Measurements from ENCODE around the gene RBBP8NL.

The RBBP8NL gene

GRCh38 chr20:62424249-62425107, 2.9 kb downstream of the RBBP8NL start:
- Histone ChIP-seq H3K27me3 (ENCODE audit: control insufficient read depth, insufficient read depth, low read length) (no peaks in the 10 kb centered on the region), H3K9me3 (ENCODE audit: control insufficient read depth, low read depth, low read length) (no peaks in the 10 kb centered on the region)

GRCh38 chr20:62423326-62423706, 4.0 kb downstream of the RBBP8NL start:
- Histone ChIP-seq H3K9ac (ENCODE audit: low read length) (no peak overlapping the region), H3K4me1 (ENCODE audit: control insufficient read depth, low read depth, low read length) (peaks cover 13% of the 10 kb centered on the region), H3K4me3 (ENCODE audit: low read length) (no peak overlapping the region), H3K36me3 (ENCODE audit: control insufficient read depth, low read depth, low read length) (no peaks in the 10 kb centered on the region), H3K27ac (ENCODE audit: low read length) (no peak overlapping the region), H3K9me3 (ENCODE audit: control insufficient read depth, low read depth, low read length) (no peaks in the 10 kb centered on the region), H3K27me3 (ENCODE audit: control insufficient read depth, insufficient read depth, low read length) (no peaks in the 10 kb centered on the region)

More at GRCh38 chr20:62424249-62425107, 2.9 kb downstream of the RBBP8NL start:
- Histone ChIP-seq H3K4me1 (ENCODE audit: control insufficient read depth, low read depth, low read length) (peaks cover 20% of the 10 kb centered on the region), H3K9ac (ENCODE audit: low read length) (no peak overlapping the region), H3K27ac (ENCODE audit: low read length) (no peak overlapping the region), H3K36me3 (ENCODE audit: control insufficient read depth, low read depth, low read length) (no peaks in the 10 kb centered on the region), H3K4me3 (ENCODE audit: low read length) (no peak overlapping the region)

GRCh38 chr20:62422636-62423325, 4.6 kb downstream of the RBBP8NL start:
- H3K36me3 ChIP-seq (ENCODE audit: control insufficient read depth, low read depth, low read length) = no peaks in the 10 kb centered on the region
- H3K4me3 ChIP-seq (ENCODE audit: low read length) = no peak overlapping the region
- no peak overlapping the region for H3K9ac ChIP-seq (ENCODE audit: low read length)
- H3K27ac ChIP-seq (ENCODE audit: low read length) = no peak overlapping the region
- H3K27me3 ChIP-seq (ENCODE audit: control insufficient read depth, insufficient read depth, low read length) = no peaks in the 10 kb centered on the region
- no peaks in the 10 kb centered on the region for H3K9me3 ChIP-seq (ENCODE audit: control insufficient read depth, low read depth, low read length)
- peaks cover 10% of the 10 kb centered on the region for H3K4me1 ChIP-seq (ENCODE audit: control insufficient read depth, low read depth, low read length)

GRCh38 chr20:62421716-62421990, 5.7 kb downstream of the RBBP8NL start:
- Histone ChIP-seq H3K27me3 (ENCODE audit: control insufficient read depth, insufficient read depth, low read length) (no peaks in the 10 kb centered on the region), H3K27ac (ENCODE audit: low read length) (no peak overlapping the region), H3K4me1 (ENCODE audit: control insufficient read depth, low read depth, low read length) (peaks cover 4% of the 10 kb centered on the region), H3K4me3 (ENCODE audit: low read length) (no peak overlapping the region), H3K36me3 (ENCODE audit: control insufficient read depth, low read depth, low read length) (no peaks in the 10 kb centered on the region), H3K9me3 (ENCODE audit: control insufficient read depth, low read depth, low read length) (no peaks in the 10 kb centered on the region), H3K9ac (ENCODE audit: low read length) (no peak overlapping the region)

GRCh38 chr20:62420846-62421715, 6.3 kb downstream of the RBBP8NL start:
- no peaks in the 10 kb centered on the region for H3K4me1 ChIP-seq (ENCODE audit: control insufficient read depth, low read depth, low read length)

GRCh38 chr20:62419759-62420158, 7.6 kb downstream of the RBBP8NL start:
- Histone ChIP-seq H3K27ac (ENCODE audit: low read length) (no peak overlapping the region), H3K27me3 (ENCODE audit: control insufficient read depth, insufficient read depth, low read length) (no peaks in the 10 kb centered on the region), H3K9me3 (ENCODE audit: control insufficient read depth, low read depth, low read length) (no peaks in the 10 kb centered on the region), H3K4me1 (ENCODE audit: control insufficient read depth, low read depth, low read length) (no peaks in the 10 kb centered on the region), H3K36me3 (ENCODE audit: control insufficient read depth, low read depth, low read length) (no peaks in the 10 kb centered on the region), H3K9ac (ENCODE audit: low read length) (no peak overlapping the region), H3K4me3 (ENCODE audit: low read length) (no peak overlapping the region)

More at GRCh38 chr20:62420846-62421715, 6.3 kb downstream of the RBBP8NL start:
- Histone ChIP-seq H3K4me3 (ENCODE audit: low read length) (no peak overlapping the region), H3K36me3 (ENCODE audit: control insufficient read depth, low read depth, low read length) (no peaks in the 10 kb centered on the region), H3K27me3 (ENCODE audit: control insufficient read depth, insufficient read depth, low read length) (no peaks in the 10 kb centered on the region), H3K27ac (ENCODE audit: low read length) (no peak overlapping the region), H3K9ac (ENCODE audit: low read length) (no peak overlapping the region), H3K9me3 (ENCODE audit: control insufficient read depth, low read depth, low read length) (no peaks in the 10 kb centered on the region)

GRCh38 chr20:62418709-62419487, 8.4 kb downstream of the RBBP8NL start:
- H3K4me3 ChIP-seq (ENCODE audit: low read length) = no peak overlapping the region
- no peak overlapping the region for H3K27ac ChIP-seq (ENCODE audit: low read length)
- no peaks in the 10 kb centered on the region for H3K4me1 ChIP-seq (ENCODE audit: control insufficient read depth, low read depth, low read length)
- H3K27me3 ChIP-seq (ENCODE audit: control insufficient read depth, insufficient read depth, low read length) = no peaks in the 10 kb centered on the region
- H3K36me3 ChIP-seq (ENCODE audit: control insufficient read depth, low read depth, low read length) = no peaks in the 10 kb centered on the region
- no peak overlapping the region for H3K9ac ChIP-seq (ENCODE audit: low read length)
- no peaks in the 10 kb centered on the region for H3K9me3 ChIP-seq (ENCODE audit: control insufficient read depth, low read depth, low read length)

- Histone ChIP-seq H3K4me1 (ENCODE audit: control insufficient read depth, low read depth, low read length) (no peaks in the 10 kb centered on the region), H3K27me3 (ENCODE audit: control insufficient read depth, insufficient read depth, low read length) (no peaks in the 10 kb centered on the region), H3K4me3 (ENCODE audit: low read length) (no peak overlapping the region), H3K9ac (ENCODE audit: low read length) (no peak overlapping the region), H3K27ac (ENCODE audit: low read length) (no peak overlapping the region), H3K36me3 (ENCODE audit: control insufficient read depth, low read depth, low read length) (no peaks in the 10 kb centered on the region), H3K9me3 (ENCODE audit: control insufficient read depth, low read depth, low read length) (no peaks in the 10 kb centered on the region)
These were observed 9.2 kb downstream of the RBBP8NL start for GRCh38 chr20:62417981-62418708.

- Histone ChIP-seq H3K27me3 (ENCODE audit: control insufficient read depth, insufficient read depth, low read length) (no peaks in the 10 kb centered on the region), H3K9ac (ENCODE audit: low read length) (no peak overlapping the region), H3K36me3 (ENCODE audit: control insufficient read depth, low read depth, low read length) (no peaks in the 10 kb centered on the region), H3K4me3 (ENCODE audit: low read length) (no peak overlapping the region), H3K4me1 (ENCODE audit: control insufficient read depth, low read depth, low read length) (no peaks in the 10 kb centered on the region), H3K9me3 (ENCODE audit: control insufficient read depth, low read depth, low read length) (no peaks in the 10 kb centered on the region), H3K27ac (ENCODE audit: low read length) (no peak overlapping the region)
These were observed 10.4 kb downstream of the RBBP8NL start for GRCh38 chr20:62416651-62417637.
